GM19468 (cell line): ENCODE results near the gene OAT.
"Not testable (repeated sequence)": the region's sequence is repeated elsewhere in the genome, so short reads cannot be mapped to it uniquely, and the experiment has no call there.

Experiments
- ATAC-seq: cut with Tn5 transposase; IDR thresholded peaks from one replicate; pipeline ENCODE4 v1.9.1; 2021; ENCODE audit warnings: mild to moderate bottlenecking, moderate library complexity, moderate number of reproducible peaks; ENCODE audit not compliant: unreplicated experiment; ENCODE audit errors: extremely low read depth

The OAT gene

GRCh38 chr10:124381011-124381611, 37.6 kb downstream of the OAT start:
- ATAC-seq = no peak

DNA sequence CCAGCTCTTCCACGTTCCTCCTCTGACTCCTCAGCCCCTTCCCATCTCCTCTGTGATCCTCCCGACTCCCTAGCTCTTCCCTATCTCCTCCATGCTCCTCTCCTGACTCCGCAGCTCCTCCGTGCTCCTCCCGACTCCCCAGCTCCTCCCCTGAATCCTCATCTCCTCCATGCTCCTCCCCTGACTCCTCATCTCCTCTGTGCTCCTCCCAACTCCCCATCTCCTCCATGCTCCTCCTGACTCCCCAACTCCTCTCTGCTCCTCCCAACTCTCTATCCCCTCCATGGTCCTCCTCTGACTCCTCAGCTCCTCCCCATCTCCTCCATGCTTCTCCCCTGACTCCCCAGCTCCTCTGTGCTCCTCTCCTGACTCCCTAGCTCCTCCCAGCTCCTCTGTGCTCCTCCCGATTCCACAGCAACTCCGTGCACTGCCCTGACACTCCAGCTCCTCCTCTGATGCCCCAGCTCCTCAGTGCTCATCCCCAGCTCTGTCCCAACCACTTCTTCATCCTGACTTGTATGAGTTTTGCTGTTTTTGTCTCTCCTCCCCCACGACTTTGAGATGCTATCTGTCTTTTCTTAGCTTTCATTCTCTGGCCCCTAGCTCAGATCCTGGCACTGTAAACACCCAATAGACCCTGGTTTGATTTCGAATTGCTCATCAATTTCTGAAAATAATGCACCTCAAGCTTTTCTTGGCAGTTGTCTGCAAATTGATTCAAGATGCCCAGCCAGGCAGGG, 38.3 kb downstream of the OAT start:
- no peak for ATAC-seq

DNA sequence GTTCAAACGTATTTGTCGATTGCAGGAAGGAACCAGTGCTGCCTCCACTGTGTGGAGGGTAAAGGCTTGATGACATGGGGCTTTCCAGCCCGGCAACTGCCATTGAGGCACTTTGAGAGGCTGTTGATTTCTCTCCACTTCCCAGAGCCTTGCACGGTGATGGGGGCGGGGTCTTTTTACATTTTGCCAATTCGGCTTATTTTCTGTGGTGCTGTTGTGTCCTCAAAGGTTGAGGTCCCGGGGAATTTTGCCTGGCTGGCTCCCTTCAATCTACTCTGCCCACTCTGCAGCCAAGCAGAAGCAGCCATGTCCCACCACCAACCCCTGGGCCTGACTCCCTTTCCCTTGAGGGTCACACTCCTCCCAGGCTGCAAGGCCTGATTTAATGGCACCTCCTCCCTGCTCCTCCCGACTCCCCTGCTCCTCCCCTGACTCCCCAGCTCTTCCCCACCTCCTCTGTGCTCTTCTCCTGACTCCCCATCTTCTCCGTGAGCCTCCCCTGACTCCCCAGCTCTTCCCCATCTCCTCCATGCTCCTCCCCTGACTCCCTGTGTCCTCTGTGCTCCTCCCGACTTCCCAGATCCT, 39.0 kb downstream of the OAT start:
- ATAC-seq = no peak

- ATAC-seq = no peak
These were observed 39.7 kb downstream of the OAT start for GRCh38 chr10:124378881-124379471.

DNA sequence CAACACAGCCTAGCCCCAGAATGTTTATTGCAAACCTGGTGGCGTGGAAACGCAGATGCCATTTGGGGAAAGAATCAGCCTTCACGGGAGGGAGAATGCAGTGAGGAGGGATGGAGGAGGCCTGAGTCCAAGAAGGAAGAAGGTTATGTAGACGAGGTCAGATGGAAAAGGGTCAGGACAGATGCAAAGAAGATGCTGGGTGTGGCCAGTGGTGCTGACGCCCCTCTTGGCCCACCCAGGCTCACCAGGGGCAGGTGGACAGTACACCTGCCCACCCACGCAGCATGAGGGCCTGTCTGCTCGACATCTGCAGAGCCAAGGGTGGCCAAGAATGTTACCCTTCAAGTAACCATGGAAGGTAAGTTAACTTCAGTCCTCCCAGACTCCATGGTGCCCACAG, 40.5 kb downstream of the OAT start:
- no peak for ATAC-seq

DNA sequence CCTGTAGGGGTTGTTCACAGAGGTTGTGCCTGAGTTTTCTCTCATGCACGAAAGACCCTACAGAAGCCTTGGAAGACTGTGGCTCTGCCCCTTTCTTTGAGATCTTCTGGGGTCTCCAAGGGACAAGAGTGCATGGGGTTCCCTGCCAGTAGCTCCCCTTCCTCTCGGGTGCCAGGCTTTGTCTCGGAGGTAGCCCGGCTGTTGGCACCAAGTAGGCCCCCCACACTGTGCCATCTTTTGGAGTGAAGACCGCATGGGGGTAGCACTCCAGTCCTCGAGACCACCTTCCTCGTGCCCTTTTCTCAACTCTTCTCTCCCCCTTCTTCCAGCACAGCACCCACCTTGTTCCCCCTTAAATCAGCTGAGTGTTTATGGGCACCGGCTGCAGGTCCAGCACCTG, 41.6 kb downstream of the OAT start:
- ATAC-seq = no peak

GRCh38 chr10:124376411-124376810, 42.3 kb downstream of the OAT start:
- ATAC-seq = no peak

GRCh38 chr10:124375691-124376090, 43.0 kb downstream of the OAT start:
- ATAC-seq = no peak

DNA sequence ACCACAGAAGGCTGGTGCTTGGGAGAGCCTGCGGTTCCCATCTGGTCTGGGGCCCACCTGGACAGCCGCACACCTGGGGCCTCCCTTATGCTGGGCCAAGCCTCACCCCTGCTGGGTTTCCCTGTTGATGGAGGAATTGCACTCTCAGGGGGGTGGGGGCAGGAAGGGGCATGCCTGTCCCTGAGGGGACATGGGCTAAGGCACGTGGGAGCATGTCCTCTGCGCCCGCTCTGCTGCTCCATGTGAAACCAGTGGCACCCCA, 43.4 kb downstream of the OAT start:
- no peak for ATAC-seq

DNA sequence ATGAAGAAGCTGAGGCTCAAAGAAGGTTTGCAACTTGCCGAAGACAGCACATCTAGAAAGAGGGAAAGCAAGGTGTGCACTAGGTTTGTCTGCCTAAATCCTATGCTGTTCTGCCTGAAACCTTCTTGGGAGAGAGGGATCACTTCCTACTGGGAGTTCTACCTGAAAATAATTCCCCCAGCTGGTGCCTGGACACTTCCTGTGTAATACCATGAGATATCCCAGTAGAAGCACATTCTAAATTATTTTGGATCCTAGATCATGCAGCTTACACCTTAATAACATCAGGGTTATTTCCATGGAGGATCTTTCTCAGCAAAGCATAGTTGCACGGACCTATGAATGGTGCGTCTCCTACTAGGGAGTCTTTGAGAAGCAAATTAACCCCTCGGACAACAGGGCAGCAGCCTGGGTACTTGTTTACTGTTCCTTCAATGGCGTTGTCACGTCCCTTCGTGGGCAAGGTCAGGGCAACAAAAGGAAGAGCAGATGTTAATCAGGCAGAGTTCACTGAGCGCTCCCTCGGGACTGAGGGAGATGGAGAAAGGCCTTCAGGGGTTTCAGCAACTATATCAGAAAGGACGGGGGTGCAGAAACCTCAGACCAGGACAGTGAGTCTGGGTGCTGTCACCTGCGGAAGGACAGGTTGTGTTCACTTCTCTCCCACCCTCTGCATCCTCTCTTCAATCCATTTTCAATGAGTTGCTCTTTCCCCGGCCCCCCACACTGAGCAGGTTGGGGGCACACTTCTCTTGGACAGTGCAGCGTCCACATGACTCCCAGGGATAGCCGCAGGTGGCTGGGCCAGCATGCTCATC, 44.0 kb downstream of the OAT start:
- no peak for ATAC-seq

DNA sequence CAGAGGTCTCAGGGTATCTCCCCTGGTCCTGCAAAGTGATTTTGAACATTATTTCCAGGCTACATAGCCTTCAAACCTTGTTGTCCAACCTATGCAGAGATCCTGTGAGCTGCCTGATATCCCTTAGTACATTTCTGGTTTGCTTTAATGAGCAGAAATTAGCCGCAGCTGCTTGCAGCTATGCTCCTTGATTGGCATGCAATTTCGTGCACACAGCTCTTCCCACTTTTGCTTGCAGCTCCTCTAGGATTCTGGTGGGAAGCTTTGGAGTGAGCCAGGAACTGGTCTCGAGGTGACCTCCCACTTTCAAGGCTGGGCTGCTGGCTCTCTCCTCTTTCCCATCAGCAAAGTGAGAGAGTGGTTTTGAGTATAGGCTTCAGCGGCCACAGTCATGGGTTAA, 45.8 kb downstream of the OAT start:
- no peak for ATAC-seq

GRCh38 chr10:124370426-124370825, 48.3 kb downstream of the OAT start:
- no peak for ATAC-seq

DNA sequence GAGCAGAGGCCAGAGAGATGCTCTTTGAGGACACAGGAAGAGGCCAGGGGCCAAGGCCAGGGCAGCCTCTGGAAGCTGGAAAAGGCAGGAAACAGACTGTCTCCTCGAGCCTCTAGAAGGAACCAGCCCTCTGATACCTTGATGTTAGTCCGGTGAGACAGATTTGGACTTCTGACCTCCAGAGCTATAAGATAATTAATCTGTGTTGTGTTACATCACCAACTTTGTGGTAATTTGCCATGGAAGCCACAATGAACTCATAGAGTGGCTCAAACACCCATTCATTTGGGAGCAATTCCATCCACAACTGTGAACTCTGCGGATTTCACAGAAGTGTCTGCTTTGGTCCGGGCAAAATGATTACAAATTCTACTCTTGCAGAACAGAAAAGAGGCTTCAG, 48.7 kb downstream of the OAT start:
- ATAC-seq = no peak

- not testable (repeated sequence) for ATAC-seq
These were observed 49.2 kb downstream of the OAT start for GRCh38 chr10:124369533-124369932.

- no peak for ATAC-seq
These were observed 49.7 kb downstream of the OAT start for GRCh38 chr10:124369066-124369465.

DNA sequence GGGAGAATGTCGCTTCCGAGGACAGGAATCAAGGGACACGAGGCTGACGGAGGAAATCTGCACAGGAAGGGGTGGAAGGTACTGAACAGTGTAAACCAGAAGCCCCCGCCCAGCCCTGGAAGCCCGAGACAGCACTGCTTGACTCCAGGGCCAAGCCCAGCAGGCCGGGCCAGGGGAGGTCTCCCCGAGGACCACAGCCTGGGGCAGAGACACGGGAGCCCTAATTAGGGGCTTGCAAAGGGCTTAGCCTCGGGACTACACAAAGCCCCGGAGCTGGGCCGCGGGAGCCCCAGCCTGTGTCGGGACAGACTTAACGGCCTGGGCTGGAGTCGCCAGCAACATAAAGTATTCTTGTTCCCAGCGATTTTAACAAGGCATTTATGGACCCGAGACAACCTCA, 50.8 kb downstream of the OAT start:
- no peak for ATAC-seq

DNA sequence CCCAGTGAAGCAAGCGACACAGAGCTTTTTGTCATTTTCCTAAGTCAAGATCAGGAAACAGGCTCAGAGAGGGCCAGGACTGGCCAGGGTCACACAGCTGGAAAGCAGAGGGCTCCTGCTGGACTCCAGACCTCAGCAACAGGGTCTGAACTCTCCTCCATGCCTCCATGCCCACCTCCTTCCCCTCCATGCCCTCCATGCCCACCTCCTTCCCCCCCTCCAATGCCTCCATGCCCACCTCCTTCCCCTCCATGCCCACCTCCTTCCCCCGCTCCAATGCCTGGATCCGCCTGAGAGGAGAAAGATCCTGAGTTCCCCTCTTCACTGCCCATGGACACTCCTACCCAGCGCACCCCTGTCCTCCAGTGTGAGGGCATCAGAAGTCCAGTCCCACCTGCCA, 51.3 kb downstream of the OAT start:
- ATAC-seq = no peak

- no peak for ATAC-seq
These were observed 51.9 kb downstream of the OAT start for GRCh38 chr10:124366825-124367224.

DNA sequence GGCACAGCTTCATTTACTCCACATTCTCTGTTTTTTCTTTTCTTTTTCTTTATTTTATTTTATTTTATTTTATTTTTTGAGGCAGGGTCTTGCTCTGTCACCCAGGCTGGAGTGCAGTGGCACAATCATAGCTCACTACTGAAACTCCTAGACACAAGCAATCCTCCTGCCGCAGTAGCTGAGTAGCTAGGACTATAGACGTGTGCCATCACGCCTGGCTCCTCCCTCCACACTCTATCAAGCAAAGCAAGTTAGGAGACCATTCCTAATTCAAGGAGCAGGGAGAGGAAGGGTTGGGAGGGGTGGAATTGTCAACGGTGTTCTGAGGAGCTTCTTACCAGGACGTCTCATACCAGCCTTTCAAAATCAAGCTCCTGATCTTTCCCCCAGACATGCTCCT, 52.4 kb downstream of the OAT start:
- no peak for ATAC-seq

DNA sequence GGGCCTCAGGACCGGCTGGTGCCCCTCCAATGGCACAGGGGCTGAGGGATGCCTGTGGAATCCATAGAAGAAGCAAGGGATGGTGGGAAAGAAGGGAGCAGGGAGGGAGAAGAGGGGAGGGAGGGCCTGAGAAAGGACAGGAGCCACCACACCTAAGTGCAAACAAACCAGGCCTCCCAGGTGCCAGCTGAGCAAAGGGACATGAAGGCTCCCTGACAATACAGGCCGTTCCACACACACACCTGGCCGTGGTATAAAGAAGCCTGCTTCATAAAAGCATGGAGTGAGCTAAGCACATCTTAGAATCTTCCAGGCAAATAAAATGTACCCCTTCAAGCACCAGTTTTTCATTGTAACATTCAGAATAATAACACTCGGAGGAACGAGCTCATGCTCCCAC, 54.0 kb downstream of the OAT start:
- ATAC-seq = no peak

DNA sequence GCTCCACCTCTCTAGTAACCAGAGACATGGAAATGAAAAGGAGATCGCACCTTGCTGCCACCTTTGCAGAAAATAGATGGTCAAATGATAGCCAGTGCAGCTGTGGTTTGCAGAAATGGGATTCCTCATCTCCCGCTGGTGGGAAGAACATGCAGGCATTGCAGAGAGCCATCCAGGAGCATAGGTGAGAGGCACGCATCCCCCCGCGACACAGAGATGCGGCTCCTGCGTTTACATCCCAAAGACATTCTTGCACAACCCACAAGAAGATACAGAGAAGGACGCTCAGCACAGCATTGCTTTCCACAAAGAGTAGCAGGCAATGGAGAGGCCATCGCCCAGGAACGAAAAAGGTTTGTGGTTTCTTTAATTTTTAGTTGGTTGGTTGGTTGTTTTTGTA, 56.2 kb downstream of the OAT start:
- no peak for ATAC-seq
